Stimulated activated CD8-positive, alpha-beta memory T cell treated with anti-CD3 and anti-CD28 coated beads, Interleukin-12 subunit alpha, Interleukin-12 subunit beta, amount 100 ng/mL, for 4 hours (primary cell): ENCODE measurements around the gene SCG2.

Experiments
- DNase-seq: peaks from one replicate; pipeline ENCODE4 v3.0.0-alpha.2; 2020; ENCODE audit warnings: low read depth

SCG2 gene

GRCh38 chr2:223570784-223571183 is 31.4 kb downstream of the SCG2 start:
- no peak for DNase-seq

- no peak for DNase-seq
Observed at GRCh38 chr2:223566396-223566795, 35.8 kb downstream of the SCG2 start.

- no peak for DNase-seq
Observed at GRCh38 chr2:223563462-223563861, 38.7 kb downstream of the SCG2 start.

GRCh38 chr2:223562078-223562477 is 40.1 kb downstream of the SCG2 start:
- DNase-seq: no peak

GRCh38 chr2:223560749-223561435 is 41.3 kb downstream of the SCG2 start:
- no peak for DNase-seq

GRCh38 chr2:223558970-223559369 is 43.2 kb downstream of the SCG2 start:
- no peak for DNase-seq

- no peak for DNase-seq
Observed at GRCh38 chr2:223554923-223555322, 47.2 kb downstream of the SCG2 start.

- no peak for DNase-seq
Observed at GRCh38 chr2:223549215-223549614, 52.9 kb downstream of the SCG2 start.

- no peak for DNase-seq
Observed at GRCh38 chr2:223548194-223548593, 54.0 kb downstream of the SCG2 start.
